BJ (cell line): ENCODE measurements around the gene TMPRSS5. TPM values are rescaled to one million over a fixed set of nuclear protein-coding genes. Genes with fewer than 3 reads are reported as not detected.
"Not testable (repeated sequence)": the region's sequence is repeated elsewhere in the genome, so short reads cannot be mapped to it uniquely, and the experiment has no call there.

Experiments
- CTCF ChIA-PET: fragments of 350-600 bp; formaldehyde crosslinking; extraction: SDS; loops from one replicate; lab custom pipeline; 2021; ENCODE audit warnings: antibody characterized with exemption, inconsistent platforms; lab: Yijun Ruan, JAX
- POLR2A ChIA-PET: fragments of 300-600 bp; sonication (Branson Sonifier 250); formaldehyde crosslinking; extraction: SDS; loops from one replicate; lab custom pipeline; 2021; ENCODE audit warnings: antibody characterized with exemption; lab: Charles Lee
- DNase-seq: peaks from one replicate; pipeline ENCODE4 v3.0.0-alpha.2; 2011; ENCODE audit warnings: low read depth
- H3K27me3 ChIP-seq: 2 replicates; pipeline ENCODE4 v1.6.0; 2011; ENCODE audit warnings: low read length; ENCODE audit not compliant: control insufficient read depth, insufficient read depth
- H3K36me3 ChIP-seq: 2 replicates; pipeline ENCODE4 v1.5.1; 2011; ENCODE audit warnings: low read length; ENCODE audit not compliant: control insufficient read depth, insufficient read depth
- H3K4me3 ChIP-seq: 2 replicates; pipeline ENCODE4 v1.5.1; 2011; ENCODE audit warnings: low read depth, mild to moderate bottlenecking, control low read depth, low read length
- polyA plus RNA-seq: library from polyadenylated mRNA; depleted of rRNA; stranded (reverse); fragments of >200 nt; gene quantifications from 2 replicates; pipeline ENCODE4 v1.2.3, GENCODE V29; 2011
- TF ChIP-seq, protein P1 (sequence below): IDR thresholded peaks from 2 replicates; pipeline ENCODE4 v1.5.1; 2011; ENCODE audit warnings: low read depth, mild to moderate bottlenecking, control low read depth, inconsistent platforms, low read length, moderate library complexity; ENCODE audit not compliant: insufficient read depth

Gene TMPRSS5
- polyA plus RNA-seq, 1 experiment = 0.21 TPM

GRCh38 chr11:113724778-113725177 is 18.7 kb upstream of the TMPRSS5 start:
- DNase-seq = no peak
- TF ChIP-seq, protein P1, sequence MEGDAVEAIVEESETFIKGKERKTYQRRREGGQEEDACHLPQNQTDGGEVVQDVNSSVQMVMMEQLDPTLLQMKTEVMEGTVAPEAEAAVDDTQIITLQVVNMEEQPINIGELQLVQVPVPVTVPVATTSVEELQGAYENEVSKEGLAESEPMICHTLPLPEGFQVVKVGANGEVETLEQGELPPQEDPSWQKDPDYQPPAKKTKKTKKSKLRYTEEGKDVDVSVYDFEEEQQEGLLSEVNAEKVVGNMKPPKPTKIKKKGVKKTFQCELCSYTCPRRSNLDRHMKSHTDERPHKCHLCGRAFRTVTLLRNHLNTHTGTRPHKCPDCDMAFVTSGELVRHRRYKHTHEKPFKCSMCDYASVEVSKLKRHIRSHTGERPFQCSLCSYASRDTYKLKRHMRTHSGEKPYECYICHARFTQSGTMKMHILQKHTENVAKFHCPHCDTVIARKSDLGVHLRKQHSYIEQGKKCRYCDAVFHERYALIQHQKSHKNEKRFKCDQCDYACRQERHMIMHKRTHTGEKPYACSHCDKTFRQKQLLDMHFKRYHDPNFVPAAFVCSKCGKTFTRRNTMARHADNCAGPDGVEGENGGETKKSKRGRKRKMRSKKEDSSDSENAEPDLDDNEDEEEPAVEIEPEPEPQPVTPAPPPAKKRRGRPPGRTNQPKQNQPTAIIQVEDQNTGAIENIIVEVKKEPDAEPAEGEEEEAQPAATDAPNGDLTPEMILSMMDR = no peak
- CTCF ChIA-PET = interaction anchor here (1.0 kb wide), 1 partner anchor 167 kb away, joined by 3 read pairs; no protein-coding TSS in a partner anchor
- POLR2A ChIA-PET = no interaction called here
- no peaks in the 10 kb centered on the region for H3K36me3 ChIP-seq
- no peaks in the 10 kb centered on the region for H3K27me3 ChIP-seq
- H3K4me3 ChIP-seq = no peak overlapping the region

DNA sequence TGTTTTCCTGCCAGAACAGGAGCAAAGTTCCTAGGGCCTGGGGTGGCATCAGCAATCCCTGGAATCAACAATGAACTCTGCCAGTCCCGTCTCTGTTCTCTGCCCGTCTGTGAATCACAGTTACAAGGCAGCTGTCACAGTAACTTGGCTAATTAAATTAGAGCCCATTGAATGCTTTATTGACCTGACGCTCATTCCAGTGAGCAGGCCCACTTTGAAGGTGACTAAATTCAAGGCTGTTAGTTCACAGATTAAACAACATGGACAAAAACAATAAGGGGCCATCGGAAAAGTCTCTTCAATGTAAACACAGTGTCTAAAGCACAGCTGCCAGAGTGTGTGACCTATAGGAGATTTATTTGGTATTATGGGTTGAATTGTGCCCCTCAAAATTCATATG is 17.7 kb upstream of the TMPRSS5 start:
- no peaks in the 10 kb centered on the region for H3K36me3 ChIP-seq
- H3K27me3 ChIP-seq = no peaks in the 10 kb centered on the region
- H3K4me3 ChIP-seq = no peak overlapping the region
- ChIA-PET CTCF (interaction anchor here (1.1 kb wide), 1 partner anchor 8 kb away, joined by 4 read pairs; no protein-coding TSS in a partner anchor), POLR2A (no interaction called here)
- no peak for DNase-seq
- TF ChIP-seq, protein P1 = no peak

DNA sequence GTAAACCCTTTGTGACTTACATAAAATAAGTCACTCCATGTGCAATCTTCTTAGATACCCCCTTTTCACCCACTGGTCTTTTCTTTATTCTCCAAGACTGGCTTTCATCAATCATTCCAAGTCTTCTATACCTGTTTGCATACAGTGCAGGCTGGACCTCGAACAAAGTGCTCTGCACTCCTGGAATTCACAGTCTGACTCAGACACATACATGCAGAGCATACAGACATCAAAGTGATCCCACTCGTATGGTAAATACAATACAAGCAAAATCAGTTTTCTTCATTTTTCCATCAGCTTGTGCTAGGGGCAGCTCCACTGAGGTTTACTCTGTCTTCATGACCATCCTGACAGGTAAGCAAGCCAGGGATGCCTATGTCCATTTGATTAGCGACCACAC is 16.8 kb upstream of the TMPRSS5 start:
- CTCF ChIA-PET = interaction anchor here (1.1 kb wide), 2 partner anchors 8 to 9 kb away, joined by 4 read pairs; no protein-coding TSS in a partner anchor
- no peaks in the 10 kb centered on the region for H3K27me3 ChIP-seq
- no peak overlapping the region for H3K4me3 ChIP-seq
- POLR2A ChIA-PET = no interaction called here
- H3K36me3 ChIP-seq = no peaks in the 10 kb centered on the region
- no peak for DNase-seq
- TF ChIP-seq, protein P1 = no peak

DNA sequence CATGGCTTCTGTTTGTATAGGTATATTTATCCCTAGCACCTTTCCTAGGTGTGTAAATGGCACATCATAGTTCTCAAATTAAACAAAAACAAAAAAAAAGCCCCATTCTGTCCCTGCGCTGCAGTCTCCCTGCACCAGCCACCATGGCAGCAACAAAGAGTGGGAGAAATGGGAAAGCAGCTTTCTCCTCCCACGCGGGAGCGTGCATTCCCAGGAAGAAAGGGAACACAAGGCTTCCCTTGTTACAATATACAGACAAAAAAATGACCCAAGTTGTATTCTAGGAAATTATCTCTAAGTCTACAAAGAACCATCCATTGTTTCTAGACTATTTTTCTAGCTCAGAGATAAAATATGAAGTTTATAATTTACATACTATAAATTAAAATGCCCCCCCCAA is 16.1 kb upstream of the TMPRSS5 start:
- CTCF ChIA-PET = interaction anchor here (1.1 kb wide), 1 partner anchor 8 kb away, joined by 4 read pairs; no protein-coding TSS in a partner anchor
- H3K4me3 ChIP-seq = no peak overlapping the region
- no peak for DNase-seq
- H3K27me3 ChIP-seq = no peaks in the 10 kb centered on the region
- POLR2A ChIA-PET = no interaction called here
- H3K36me3 ChIP-seq = no peaks in the 10 kb centered on the region
- TF ChIP-seq, protein P1 = no peak

DNA sequence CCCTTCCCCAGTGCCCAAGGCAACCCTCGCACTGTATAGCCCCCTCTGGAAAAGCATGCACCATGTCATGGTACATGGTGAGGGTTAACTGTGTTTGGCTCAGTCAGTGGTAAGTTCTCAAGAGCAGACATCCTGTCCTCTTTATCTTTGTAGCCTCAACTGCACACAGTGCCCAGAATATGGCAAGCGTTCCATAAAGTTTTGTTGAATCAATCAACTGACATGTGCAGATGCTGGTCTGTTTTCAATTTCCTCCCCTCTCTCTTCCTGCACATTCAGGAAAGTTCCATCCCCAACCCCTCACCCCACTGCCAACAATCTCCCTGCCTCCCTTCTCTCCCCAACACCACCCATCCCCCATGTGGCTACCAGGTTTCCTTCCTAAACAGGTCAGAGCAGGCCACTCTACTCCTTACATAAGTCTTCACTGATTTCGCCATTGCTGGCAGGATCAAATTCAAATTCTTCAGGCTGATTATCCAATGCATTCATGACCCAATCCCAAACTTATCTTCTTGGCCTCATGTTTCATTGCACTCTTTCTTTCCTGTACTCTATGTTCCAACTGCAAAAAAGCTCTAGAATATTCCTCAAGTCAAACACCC is 15.5 kb upstream of the TMPRSS5 start:
- CTCF ChIA-PET = no interaction called here
- POLR2A ChIA-PET = no interaction called here
- no peak for DNase-seq
- Histone ChIP-seq H3K36me3 (no peaks in the 10 kb centered on the region), H3K4me3 (no peak overlapping the region), H3K27me3 (no peaks in the 10 kb centered on the region)
- TF ChIP-seq, protein P1 = no peak

GRCh38 chr11:113720478-113720877 is 14.4 kb upstream of the TMPRSS5 start:
- POLR2A ChIA-PET, CTCF ChIA-PET, DNase-seq, H3K4me3 ChIP-seq, H3K27me3 ChIP-seq, H3K36me3 ChIP-seq: not testable (repeated sequence)
